ENCODE results near the gene FADS2. TPM values are rescaled to one million over a fixed set of nuclear protein-coding genes. Genes with fewer than 3 reads are reported as not detected.

Gene FADS2
- total RNA-seq, 1 experiment from 2014 or later: 246 TPM

DNA sequence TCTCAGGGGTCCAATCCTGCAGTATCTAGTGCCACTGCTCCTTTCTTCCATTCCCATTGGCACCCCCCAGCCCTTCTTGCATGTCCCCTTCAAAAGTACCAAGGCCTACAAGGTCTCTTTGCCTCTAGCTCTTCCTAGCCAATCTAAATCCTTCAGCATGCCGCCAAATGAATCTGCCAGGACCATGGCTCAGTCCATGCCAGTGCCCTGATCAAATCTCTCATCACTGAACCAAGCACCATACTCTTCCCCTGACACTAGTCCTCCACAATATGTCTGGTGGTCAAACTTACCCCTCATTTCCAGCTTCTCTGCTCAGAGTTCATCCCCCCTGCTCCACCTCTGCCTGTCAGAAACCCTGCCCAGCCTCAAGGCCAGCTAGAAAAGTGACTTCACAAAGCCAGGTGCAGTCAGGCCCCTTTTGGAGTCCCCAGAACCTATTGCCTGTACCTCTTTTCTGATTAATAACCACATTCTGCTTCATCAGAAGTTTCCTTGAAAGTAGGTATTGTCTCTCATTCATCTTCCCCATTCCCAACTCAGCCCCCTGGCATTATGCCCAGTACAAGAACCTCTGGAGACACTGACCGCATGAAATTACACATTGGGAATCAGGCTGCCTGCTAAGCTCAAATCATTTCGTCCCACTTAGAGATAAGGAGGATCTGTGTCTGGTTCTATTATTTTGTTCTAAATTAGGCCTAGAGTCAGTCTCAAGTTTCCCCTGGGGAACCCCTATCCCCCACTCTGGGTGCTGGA is 24.0 kb upstream of the FADS2 start:
- intact Hi-C loops (cut with micrococcal nuclease): no loop called here
- DNase-seq (no peak), ATAC-seq (no peak)

DNA sequence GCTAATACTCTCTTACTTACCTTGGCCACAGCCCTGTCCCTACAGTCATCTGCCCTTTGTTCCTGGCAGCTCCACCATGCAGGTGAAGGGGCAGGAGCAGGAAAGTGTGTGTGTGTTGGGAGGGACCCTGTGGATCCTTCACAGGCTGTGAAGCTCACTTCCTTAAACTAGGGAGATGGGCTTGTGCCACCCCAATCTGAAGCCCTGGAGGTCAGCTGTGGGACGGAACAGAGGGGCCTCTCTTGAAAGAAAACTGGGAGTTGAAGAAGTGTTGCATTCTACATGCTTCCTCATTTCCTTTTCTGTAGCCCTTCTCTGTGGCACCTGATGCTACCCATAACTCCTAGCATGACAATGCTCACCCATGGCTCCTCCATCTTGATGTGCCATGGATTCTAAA is 23.0 kb upstream of the FADS2 start:
- Histone ChIP-seq H3K9ac (ENCODE audit: low read length) (no peak overlapping the region), H3K36me3 (ENCODE audit: low read depth, low read length) (peaks cover 48% of the 10 kb centered on the region), H3K4me1 (ENCODE audit: insufficient read depth, low read length) (peaks cover 8% of the 10 kb centered on the region), H3K27me3 (ENCODE audit: low read length) (no peaks in the 10 kb centered on the region), H3K27ac (ENCODE audit: low read length) (no peak overlapping the region), H2AFZ (ENCODE audit: low read length) (no peak overlapping the region), H3K79me2 (ENCODE audit: low read length) (peaks cover 15% of the 10 kb centered on the region; the same call in 1 of the 2 replicates), H3K9me2 (replicated peaks; ENCODE audit: low read length) (no peaks in the 10 kb centered on the region), H4K20me1 (ENCODE audit: low read length) (no peaks in the 10 kb centered on the region), H3K4me3 (ENCODE audit: low read length) (no peak overlapping the region), H3K9me3 (ENCODE audit: low read length) (no peaks in the 10 kb centered on the region), H3F3A (ENCODE audit: low read length, unreplicated experiment) (no peaks in the 10 kb centered on the region), H3K4me2 (ENCODE audit: low read length) (no peak overlapping the region)
- DNase-seq (no peak), ATAC-seq (no peak)
- ChIA-PET POLR2A (ENCODE audit: unreplicated experiment) (interaction anchor here (0.6 kb wide), 1 partner anchor 326 kb away, joined by 3 read pairs; no protein-coding TSS in a partner anchor), CTCF (no interaction called here)
- intact Hi-C loops (cut with micrococcal nuclease): no loop called here
- no TSS peak for BruUV-seq (replicated peaks)
- TF ChIP-seq, protein P1, sequence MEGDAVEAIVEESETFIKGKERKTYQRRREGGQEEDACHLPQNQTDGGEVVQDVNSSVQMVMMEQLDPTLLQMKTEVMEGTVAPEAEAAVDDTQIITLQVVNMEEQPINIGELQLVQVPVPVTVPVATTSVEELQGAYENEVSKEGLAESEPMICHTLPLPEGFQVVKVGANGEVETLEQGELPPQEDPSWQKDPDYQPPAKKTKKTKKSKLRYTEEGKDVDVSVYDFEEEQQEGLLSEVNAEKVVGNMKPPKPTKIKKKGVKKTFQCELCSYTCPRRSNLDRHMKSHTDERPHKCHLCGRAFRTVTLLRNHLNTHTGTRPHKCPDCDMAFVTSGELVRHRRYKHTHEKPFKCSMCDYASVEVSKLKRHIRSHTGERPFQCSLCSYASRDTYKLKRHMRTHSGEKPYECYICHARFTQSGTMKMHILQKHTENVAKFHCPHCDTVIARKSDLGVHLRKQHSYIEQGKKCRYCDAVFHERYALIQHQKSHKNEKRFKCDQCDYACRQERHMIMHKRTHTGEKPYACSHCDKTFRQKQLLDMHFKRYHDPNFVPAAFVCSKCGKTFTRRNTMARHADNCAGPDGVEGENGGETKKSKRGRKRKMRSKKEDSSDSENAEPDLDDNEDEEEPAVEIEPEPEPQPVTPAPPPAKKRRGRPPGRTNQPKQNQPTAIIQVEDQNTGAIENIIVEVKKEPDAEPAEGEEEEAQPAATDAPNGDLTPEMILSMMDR (conservative IDR thresholded peaks at IDR 0.05; ENCODE audit: low read depth, low read length): no peak
- no peak for TF ChIP-seq EZH2phosphoT487 (IDR thresholded peaks at IDR 0.05; ENCODE audit: borderline replicate concordance, low read length)
- no peak for TF ChIP-seq EZH2 (IDR thresholded peaks at IDR 0.05; ENCODE audit: low read length, unreplicated experiment)

More for the DNA sequence above, 24.0 kb upstream of the FADS2 start:
- Histone ChIP-seq H3K9me2 (replicated peaks; ENCODE audit: low read length) (no peaks in the 10 kb centered on the region), H2AFZ (ENCODE audit: low read length) (no peak overlapping the region), H3K79me2 (ENCODE audit: low read length) (peaks cover 24% of the 10 kb centered on the region), H3K9ac (ENCODE audit: low read length) (no peak overlapping the region), H3K27ac (ENCODE audit: low read length) (no peak overlapping the region), H4K20me1 (ENCODE audit: low read length) (no peaks in the 10 kb centered on the region), H3K27me3 (ENCODE audit: low read length) (no peaks in the 10 kb centered on the region), H3K9me3 (ENCODE audit: low read length) (no peaks in the 10 kb centered on the region), H3K4me2 (ENCODE audit: low read length) (no peak overlapping the region), H3F3A (ENCODE audit: low read length, unreplicated experiment) (no peaks in the 10 kb centered on the region), H3K4me1 (ENCODE audit: insufficient read depth, low read length) (peaks cover 10% of the 10 kb centered on the region), H3K4me3 (ENCODE audit: low read length) (no peak overlapping the region), H3K36me3 (ENCODE audit: low read depth, low read length) (peaks cover 48% of the 10 kb centered on the region; the same call in 1 of the 2 replicates)
- TF ChIP-seq, protein P1 (conservative IDR thresholded peaks at IDR 0.05; ENCODE audit: low read depth, low read length): no peak
- no peak for TF ChIP-seq EZH2phosphoT487 (IDR thresholded peaks at IDR 0.05; ENCODE audit: borderline replicate concordance, low read length)
- TF ChIP-seq EZH2 (IDR thresholded peaks at IDR 0.05; ENCODE audit: low read length, unreplicated experiment): no peak
- CTCF ChIA-PET: no interaction called here
- BruUV-seq (replicated peaks): no TSS peak
- POLR2A ChIA-PET (ENCODE audit: unreplicated experiment): no interaction called here

DNA sequence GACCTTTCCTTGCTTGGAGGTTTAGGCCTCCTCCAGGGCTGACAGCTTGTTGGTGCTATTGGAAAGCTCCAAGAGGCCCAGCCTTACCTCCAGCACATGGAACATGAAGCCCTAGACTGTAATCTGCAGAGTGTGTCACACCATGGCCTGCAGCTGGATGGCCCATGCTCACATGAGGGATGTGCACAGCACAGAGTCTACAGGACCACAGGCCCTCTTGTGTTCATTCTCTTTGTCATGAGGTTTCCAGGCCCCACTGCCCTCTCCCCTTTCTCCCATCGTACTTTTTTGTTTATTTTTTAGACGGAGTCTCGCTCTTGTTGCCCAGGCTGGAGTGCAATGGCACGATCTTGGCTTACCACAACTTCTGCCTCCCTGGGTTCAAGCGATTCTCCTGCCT is 21.3 kb upstream of the FADS2 start:
- Histone ChIP-seq H2AFZ (ENCODE audit: low read length) (no peak overlapping the region), H3K27ac (ENCODE audit: low read length) (no peak overlapping the region), H3K4me2 (ENCODE audit: low read length) (no peak overlapping the region), H4K20me1 (ENCODE audit: low read length) (no peaks in the 10 kb centered on the region), H3K4me1 (ENCODE audit: insufficient read depth, low read length) (no peaks in the 10 kb centered on the region), H3K9ac (ENCODE audit: low read length) (no peak overlapping the region), H3K27me3 (ENCODE audit: low read length) (no peaks in the 10 kb centered on the region), H3K9me3 (ENCODE audit: low read length) (no peaks in the 10 kb centered on the region), H3F3A (ENCODE audit: low read length, unreplicated experiment) (no peaks in the 10 kb centered on the region), H3K9me2 (replicated peaks; ENCODE audit: low read length) (no peaks in the 10 kb centered on the region), H3K36me3 (ENCODE audit: low read depth, low read length) (peaks cover 57% of the 10 kb centered on the region), H3K79me2 (ENCODE audit: low read length) (peaks cover 15% of the 10 kb centered on the region; the same call in 1 of the 2 replicates), H3K4me3 (ENCODE audit: low read length) (no peak overlapping the region)
- POLR2A ChIA-PET (ENCODE audit: unreplicated experiment): no interaction called here
- intact Hi-C loops (cut with micrococcal nuclease): no loop called here
- no TSS peak for BruUV-seq (replicated peaks)
- CTCF ChIA-PET: no interaction called here
- DNase-seq: no peak
- no peak for ATAC-seq
- TF ChIP-seq EZH2phosphoT487 (IDR thresholded peaks at IDR 0.05; ENCODE audit: borderline replicate concordance, low read length): no peak
- TF ChIP-seq EZH2 (IDR thresholded peaks at IDR 0.05; ENCODE audit: low read length, unreplicated experiment): no peak
- TF ChIP-seq, protein P1 (conservative IDR thresholded peaks at IDR 0.05; ENCODE audit: low read depth, low read length): no peak
